ENCODE measurements around the gene SLC2A6.

Gene SLC2A6

GRCh38 chr9:133508046-133508445, 29.1 kb upstream of the SLC2A6 start:
- Mint-ChIP-seq H3K4me1 (peaks cover 37% of the 10 kb centered on the region), H3K27ac (no peak overlapping the region), H3K27me3 (ENCODE audit: low read depth) (no peaks in the 10 kb centered on the region), H3K4me3 (no peak overlapping the region), H3K36me3 (ENCODE audit: low read depth) (no peaks in the 10 kb centered on the region), H3K9me3 (peaks cover 7% of the 10 kb centered on the region)
- no peak for TF ChIP-seq CTCF (IDR thresholded peaks at IDR 0.05; ENCODE audit: unreplicated experiment in 3 of 3)

GRCh38 chr9:133507246-133507965, 28.5 kb upstream of the SLC2A6 start:
- Mint-ChIP-seq H3K9me3 (peaks cover 10% of the 10 kb centered on the region), H3K36me3 (ENCODE audit: low read depth) (peaks cover 3% of the 10 kb centered on the region), H3K4me1 (peaks cover 37% of the 10 kb centered on the region), H3K27me3 (ENCODE audit: low read depth) (no peaks in the 10 kb centered on the region), H3K27ac (peak overlapping the region in 2 of 3 experiments; percentile 54 to 59), H3K4me3 (no peak overlapping the region)
- no peak for TF ChIP-seq CTCF (IDR thresholded peaks at IDR 0.05; ENCODE audit: unreplicated experiment in 3 of 3)

- no peaks in the 10 kb centered on the region for H3K27me3 Mint-ChIP-seq (ENCODE audit: low read depth)
- peaks cover 18% of the 10 kb centered on the region for H3K9me3 Mint-ChIP-seq
- H3K4me1 Mint-ChIP-seq: peaks cover 40% of the 10 kb centered on the region
- H3K4me3 Mint-ChIP-seq: no peak overlapping the region
- TF ChIP-seq CTCF (IDR thresholded peaks at IDR 0.05; ENCODE audit: unreplicated experiment in 3 of 3): no peak
- peaks cover 9% of the 10 kb centered on the region for H3K36me3 Mint-ChIP-seq (ENCODE audit: low read depth)
- peak overlapping the region in 1 of 3 experiments; percentile 29 for H3K27ac Mint-ChIP-seq
Observed at GRCh38 chr9:133506653-133507038, 27.7 kb upstream of the SLC2A6 start.

GRCh38 chr9:133505901-133506652, 27.2 kb upstream of the SLC2A6 start:
- peaks cover 23% of the 10 kb centered on the region for H3K9me3 Mint-ChIP-seq
- peaks cover 40% of the 10 kb centered on the region for H3K4me1 Mint-ChIP-seq
- H3K4me3 Mint-ChIP-seq: no peak overlapping the region
- H3K27me3 Mint-ChIP-seq (ENCODE audit: low read depth): no peaks in the 10 kb centered on the region
- peak overlapping the region in 2 of 3 experiments; percentile 63 to 69 for H3K27ac Mint-ChIP-seq
- peaks cover 12% of the 10 kb centered on the region for H3K36me3 Mint-ChIP-seq (ENCODE audit: low read depth)
- no peak for TF ChIP-seq CTCF (IDR thresholded peaks at IDR 0.05; ENCODE audit: unreplicated experiment in 3 of 3)

- no peak for TF ChIP-seq CTCF (IDR thresholded peaks at IDR 0.05; ENCODE audit: unreplicated experiment in 3 of 3)
- H3K4me1 Mint-ChIP-seq: peaks cover 35% of the 10 kb centered on the region
- peaks cover 29% of the 10 kb centered on the region for H3K9me3 Mint-ChIP-seq
- H3K4me3 Mint-ChIP-seq: no peak overlapping the region
- H3K27ac Mint-ChIP-seq: peak overlapping the region in 2 of 3 experiments; percentile 63 to 69
- H3K36me3 Mint-ChIP-seq (ENCODE audit: low read depth): peaks cover 15% of the 10 kb centered on the region
- no peaks in the 10 kb centered on the region for H3K27me3 Mint-ChIP-seq (ENCODE audit: low read depth)
Observed at GRCh38 chr9:133505186-133505830, 26.4 kb upstream of the SLC2A6 start.
